H1 (cell line): Measurements from ENCODE around the gene SH2D1A. TPM values are rescaled to one million over a fixed set of nuclear protein-coding genes. Genes with fewer than 3 reads are reported as not detected.

Experiments
- CTCF ChIA-PET: fragments of 300-600 bp; sonication (Branson Sonifier 250); formaldehyde crosslinking; loops from one replicate; lab custom pipeline; 2021; ENCODE audit not compliant: partially characterized antibody; lab: Charles Lee
- POLR2A ChIA-PET: fragments of 300-600 bp; sonication (Branson Sonifier 250); formaldehyde crosslinking; loops from one replicate; lab custom pipeline; 2021; ENCODE audit warnings: inconsistent platforms; ENCODE audit not compliant: partially characterized antibody; lab: Charles Lee
- DNase-seq, 2 experiments: peaks; one replicate each; pipeline versions ENCODE4 v3.0.0 to v3.0.0-alpha.2; 2010 to 2022; ENCODE audit warnings: low spot score in 2 of 2, low read depth in 1 of 2, mixed read lengths in 1 of 2
- FAIRE-seq: peaks from 2 replicates; lab custom pipeline; 2011; peaks lifted over from hg19 to GRCh38; lab: Jason Lieb, UNC
- H2AFZ ChIP-seq: 2 replicates; pipeline ENCODE4 v1.8.1; 2012; ENCODE audit warnings: low read length, inconsistent platforms
- H2AK5ac ChIP-seq: 2 replicates; pipeline ENCODE4 v1.6.1; 2013; ENCODE audit warnings: low read depth, low read length
- H2BK120ac ChIP-seq: replicated peaks from 2 replicates; pipeline ENCODE3; 2013; ENCODE audit warnings: low read depth, low read length, inconsistent platforms
- H2BK12ac ChIP-seq: 2 replicates; pipeline ENCODE4 v1.6.1; 2013; ENCODE audit warnings: low read depth, low read length
- H2BK15ac ChIP-seq: 2 replicates; pipeline ENCODE4 v1.6.1; 2013; ENCODE audit warnings: low read length
- H2BK20ac ChIP-seq: 2 replicates; pipeline ENCODE4 v1.6.1; 2013; ENCODE audit warnings: low read length
- H2BK5ac ChIP-seq: 2 replicates; pipeline ENCODE4 v1.6.1; 2013; ENCODE audit warnings: low read depth, low read length
- H3K14ac ChIP-seq: 2 replicates; pipeline ENCODE4 v1.6.1; 2013; ENCODE audit warnings: inconsistent platforms; ENCODE audit not compliant: insufficient read length
- H3K18ac ChIP-seq: 2 replicates; pipeline ENCODE4 v1.6.1; 2013; ENCODE audit warnings: low read length; ENCODE audit errors: extremely low read depth
- H3K23ac ChIP-seq: 2 replicates; pipeline ENCODE4 v1.6.1; 2013; ENCODE audit warnings: inconsistent platforms; ENCODE audit not compliant: insufficient read length
- H3K23me2 ChIP-seq: 2 replicates; pipeline ENCODE4 v1.6.1; 2013; ENCODE audit warnings: low read depth, low read length
- H3K27ac ChIP-seq: 2 replicates; pipeline ENCODE4 v1.6.1; 2011; ENCODE audit warnings: low read depth, low read length, inconsistent platforms
- H3K27me3 ChIP-seq, 4 experiments: replicated peaks in 1 of 4; 1 replicate in 1 of 4; 2 replicates in 3 of 4; pipeline versions ENCODE4 v1.6.1 to v1.8.1; 2011 to 2013; ENCODE audit warnings: low read length in 3 of 4, mild to moderate bottlenecking in 3 of 4, inconsistent platforms in 2 of 4, mixed read lengths in 2 of 4, moderate library complexity in 1 of 4; ENCODE audit not compliant: control insufficient read depth in 3 of 4, insufficient read depth in 3 of 4; ENCODE audit errors: extremely low read depth in 1 of 4
- H3K36me3 ChIP-seq, 4 experiments: 2 replicates each; pipeline versions ENCODE4 v1.6.1 to v1.8.1; 2011 to 2013; ENCODE audit warnings: mild to moderate bottlenecking in 4 of 4, low read length in 3 of 4, moderate library complexity in 2 of 4, control low read depth in 1 of 4, inconsistent platforms in 1 of 4; ENCODE audit not compliant: insufficient read depth in 4 of 4, control insufficient read depth in 2 of 4
- H3K4ac ChIP-seq: replicated peaks from 2 replicates; pipeline ENCODE3; 2013; ENCODE audit warnings: low read length, low read depth, mixed read lengths, inconsistent platforms; ENCODE audit not compliant: insufficient read length
- H3K4me1 ChIP-seq, 4 experiments: replicated peaks in 1 of 4; 1 replicate in 1 of 4; 2 replicates in 3 of 4; pipeline versions ENCODE4 v1.6.1 to v1.8.1; 2011 to 2013; ENCODE audit warnings: low read length in 3 of 4, inconsistent platforms in 2 of 4, mixed read lengths in 1 of 4; ENCODE audit not compliant: insufficient read depth in 4 of 4, control insufficient read depth in 3 of 4
- H3K4me2 ChIP-seq, 2 experiments: 2 replicates each; pipeline versions ENCODE4 v1.6.1 to v1.8.1; 2011 to 2013; ENCODE audit warnings: low read depth in 2 of 2, low read length in 2 of 2, control low read depth in 1 of 2, inconsistent platforms in 1 of 2, mild to moderate bottlenecking in 1 of 2; ENCODE audit not compliant: insufficient read depth in 1 of 2
- H3K4me3 ChIP-seq, 4 experiments: fragments of 200-600, 300-600 bp in 1 of 4; sonication (generic), shearing (Covaris generic), sonication (Bioruptor Twin) in 1 of 4; 2 replicates each; pipeline versions ENCODE4 v1.5.1 to v1.8.1; 2011 to 2016; ENCODE audit warnings: low read length in 4 of 4, low read depth in 3 of 4, control low read depth in 2 of 4, inconsistent platforms in 2 of 4, mild to moderate bottlenecking in 2 of 4, mixed read lengths in 1 of 4, moderate library complexity in 1 of 4; ENCODE audit not compliant: insufficient read depth in 2 of 4; ENCODE audit errors: extremely low read depth in 1 of 4
- H3K56ac ChIP-seq: replicated peaks from 2 replicates; pipeline ENCODE3; 2013; ENCODE audit warnings: low read depth, mild to moderate bottlenecking, mixed read lengths, low read length, inconsistent platforms; ENCODE audit not compliant: insufficient read length
- H3K79me1 ChIP-seq: 2 replicates; pipeline ENCODE4 v1.6.1; 2013; ENCODE audit warnings: low read depth, low read length, control low read depth
- H3K79me2 ChIP-seq, 2 experiments: 2 replicates each; pipeline versions ENCODE4 v1.6.1 to v1.8.1; 2012 to 2013; ENCODE audit warnings: low read length in 2 of 2, mild to moderate bottlenecking in 2 of 2, inconsistent platforms in 1 of 2; ENCODE audit not compliant: insufficient read depth in 2 of 2, control insufficient read depth in 1 of 2
- H3K9ac ChIP-seq, 4 experiments: replicated peaks in 1 of 4; 1 replicate in 1 of 4; 2 replicates in 3 of 4; pipeline versions ENCODE4 v1.6.1 to v1.8.1; 2011 to 2013; ENCODE audit warnings: low read depth in 3 of 4, low read length in 3 of 4, control low read depth in 2 of 4, mild to moderate bottlenecking in 2 of 4, moderate library complexity in 2 of 4, inconsistent platforms in 1 of 4; ENCODE audit errors: extremely low read depth in 1 of 4
- H3K9me3 ChIP-seq, 2 experiments: 2 replicates each; pipeline versions ENCODE4 v1.6.1 to v1.8.1; 2012 to 2013; ENCODE audit warnings: mild to moderate bottlenecking in 2 of 2, moderate library complexity in 2 of 2, control low read depth in 1 of 2, inconsistent platforms in 1 of 2, low read depth in 1 of 2, low read length in 1 of 2, mixed read lengths in 1 of 2; ENCODE audit not compliant: insufficient read depth in 2 of 2
- H4K20me1 ChIP-seq, 2 experiments: replicated peaks in 1 of 2; 2 replicates each; pipeline versions ENCODE3 to v1.8.1; 2011 to 2013; ENCODE audit warnings: inconsistent platforms in 2 of 2, low read length in 2 of 2, mild to moderate bottlenecking in 1 of 2; ENCODE audit not compliant: insufficient read depth in 2 of 2, control insufficient read depth in 1 of 2
- H4K5ac ChIP-seq: 2 replicates; pipeline ENCODE4 v1.6.1; 2013; ENCODE audit warnings: low read length, low read depth, mixed read lengths, inconsistent platforms; ENCODE audit not compliant: insufficient read length
- H4K8ac ChIP-seq: 2 replicates; pipeline ENCODE4 v1.8.0; 2013; ENCODE audit warnings: mild to moderate bottlenecking, moderate library complexity, low read length, inconsistent platforms; ENCODE audit not compliant: insufficient read depth; ENCODE audit errors: extremely low read depth
- H4K91ac ChIP-seq: replicated peaks from 2 replicates; pipeline ENCODE3; 2013; ENCODE audit warnings: low read length, mixed read lengths, inconsistent platforms; ENCODE audit not compliant: insufficient read length
- ATF2 ChIP-seq: IDR thresholded peaks from 2 replicates; pipeline ENCODE4 v1.6.1; 2012; ENCODE audit warnings: low read length, inconsistent platforms
- CREB1 ChIP-seq: IDR thresholded peaks from 2 replicates; pipeline ENCODE4 v1.6.1; 2012; ENCODE audit warnings: inconsistent platforms
- EGR1 ChIP-seq: IDR thresholded peaks from 2 replicates; pipeline ENCODE4 v1.6.1; 2011; ENCODE audit warnings: low read depth, low read length, borderline replicate concordance
- EP300 ChIP-seq, 2 experiments: IDR thresholded peaks; 1 replicate in 1 of 2; 2 replicates in 1 of 2; pipeline ENCODE4 v1.6.1; 2011 to 2012; ENCODE audit warnings: low read depth in 2 of 2, low read length in 2 of 2, mild to moderate bottlenecking in 2 of 2, borderline replicate concordance in 1 of 2, inconsistent platforms in 1 of 2, moderate library complexity in 1 of 2
- GABPA ChIP-seq: IDR thresholded peaks from 2 replicates; pipeline ENCODE4 v1.6.1; 2011; ENCODE audit warnings: mild to moderate bottlenecking, low read length, moderate library complexity, borderline replicate concordance; ENCODE audit not compliant: insufficient read depth
- HDAC2 ChIP-seq, 2 experiments: fragments of 300-600 bp in 1 of 2; sonication (generic) in 1 of 2; IDR thresholded peaks; 2 replicates each; pipeline ENCODE4 v1.6.1; 2011 to 2012; ENCODE audit warnings: low read depth in 2 of 2, low read length in 2 of 2, mild to moderate bottlenecking in 2 of 2, moderate library complexity in 2 of 2, borderline replicate concordance in 1 of 2, inconsistent platforms in 1 of 2
- JUND ChIP-seq: IDR thresholded peaks from 2 replicates; pipeline ENCODE4 v1.6.1; 2011; ENCODE audit warnings: mild to moderate bottlenecking, improper control_type of control experiment, low read length
- KDM1A ChIP-seq: fragments of 200-600, 300-600 bp; sonication (generic); IDR thresholded peaks from 2 replicates; pipeline ENCODE4 v1.7.1; 2016; ENCODE audit warnings: mild to moderate bottlenecking, low read length, borderline replicate concordance
- PHF8 ChIP-seq: fragments of 200-600 bp; sonication (generic); conservative IDR thresholded peaks from 2 replicates; pipeline ENCODE4 v1.7.1; 2012; ENCODE audit warnings: low read depth, mild to moderate bottlenecking, inconsistent platforms, low read length, moderate library complexity
- whole genome bisulfite sequencing, 2 experiments: shearing (Covaris generic) in 1 of 2; methylation state at CpG; one replicate each; pipeline versions ENCODE4 v1.1.6 to v1.1.7; 2013 to 2015; ENCODE audit warnings: low lambda C conversion rate in 2 of 2, mixed read lengths in 2 of 2, inconsistent platforms in 1 of 2, low coverage in 1 of 2, missing lambda C conversion rate in 1 of 2; ENCODE audit not compliant: insufficient replicate concordance in 2 of 2, insufficient coverage in 1 of 2, insufficient read length in 1 of 2; ENCODE audit errors: extremely low coverage in 1 of 2, missing lambda C conversion rate in 1 of 2; 5-methylcytosine and 5-hydroxymethylcytosine counted together
- polyA plus RNA-seq, 7 experiments: library from polyadenylated mRNA; depleted of rRNA in 3 of 7; stranded (reverse) in 5 of 7; unstranded in 2 of 7; fragments of >200 nt in 5 of 7; fragments of 200-250 nt in 2 of 7; gene quantifications; 1 replicate in 5 of 7; 2 replicates in 1 of 7; 4 replicates in 1 of 7; pipeline versions ENCODE4 v1.2.1 to v1.2.3, GENCODE V29; 2011 to 2013; ENCODE audit warnings: missing spikeins in 2 of 7, mixed read lengths in 2 of 7
- total RNA-seq: library from RNA; stranded (reverse); fragmentation: NEBNext Ultra II Directional; extraction: Animal tissue kit (Norgen Biotek cat#: 25700); gene quantifications from 2 replicates; pipeline ENCODE4 v1.2.1, GENCODE V29; 2021

SH2D1A gene
- total and polyA plus RNA-seq, 2 of the 8 experiments (the other 6 are each of a cell fraction or from before 2014, with no cell fraction given): not detected

GRCh38 chrX:124328765-124329164 is 17.6 kb upstream of the SH2D1A start:
- Histone ChIP-seq H3K27ac (no peak overlapping the region), H2AK5ac (no peak overlapping the region), H3K23ac (no peak overlapping the region), H3K79me1 (no peaks in the 10 kb centered on the region), H3K4me2 (no peak overlapping the region), H3K4me1 (no peaks in the 10 kb centered on the region), H2BK12ac (no peak overlapping the region), H3K27me3 (no peaks in the 10 kb centered on the region), H2BK20ac (no peak overlapping the region), H4K91ac (no peak overlapping the region), H3K79me2 (no peaks in the 10 kb centered on the region), H3K36me3 (no peaks in the 10 kb centered on the region), H4K5ac (no peak overlapping the region), H2BK5ac (no peak overlapping the region), H3K23me2 (no peaks in the 10 kb centered on the region), H2AFZ (no peak overlapping the region), H3K14ac (no peak overlapping the region), H4K8ac (no peak overlapping the region), H3K4ac (no peak overlapping the region), H2BK120ac (no peak overlapping the region), H3K9me3 (no peaks in the 10 kb centered on the region), H3K9ac (no peak overlapping the region), H3K18ac (no peak overlapping the region), H2BK15ac (no peak overlapping the region), H3K4me3 (no peak overlapping the region)
- 100% methylated on average over 1 of the region's 1 CpG; no CpG with 5 or more reads in 1 of the 2 experiments for whole genome bisulfite sequencing, 2 experiments
- POLR2A ChIA-PET: no interaction called here
- DNase-seq (no peak), FAIRE-seq (no peak)
- CTCF ChIA-PET: interaction anchor here (1.1 kb wide), 1 partner anchor 111 kb away, joined by 4 read pairs; no protein-coding TSS in a partner anchor
- TF ChIP-seq ATF2 (no peak), EGR1 (no peak), CREB1 (no peak), KDM1A (no peak), GABPA (no peak), JUND (no peak), PHF8 (no peak), HDAC2 (IDR thresholded peaks at IDR 0.05; ENCODE audit: borderline replicate concordance in 1 of 2, low read depth in 2 of 2, low read length in 2 of 2) (no peak), EP300 (IDR thresholded peaks at IDR 0.05; ENCODE audit: borderline replicate concordance in 1 of 2, low read depth in 2 of 2, low read length in 2 of 2) (no peak)
- TF ChIP-seq, all 59 proteins: peak for 0
- Histone ChIP-seq H4K20me1 (no peaks in the 10 kb centered on the region), H3K56ac (no peak overlapping the region)
